ENCODE measurements around the gene ASCL4.
"Not testable (repeated sequence)": the region's sequence is repeated elsewhere in the genome, so short reads cannot be mapped to it uniquely, and the experiment has no call there.

The ASCL4 gene

GRCh38 chr12:107774349-107775029, at the start of gene ASCL4:
Gene ASCL4 (plus strand): TSS chr12:107774704. CDS start chr12:107775219, 515 bp downstream.
- no peak for DNase-seq (ENCODE audit: low spot score)

GRCh38 chr12:107727327-107727726, 47.2 kb upstream of the ASCL4 start:
- not testable (repeated sequence) for DNase-seq (ENCODE audit: low spot score)

- not testable (repeated sequence) for DNase-seq (ENCODE audit: low spot score)
Measured at GRCh38 chr12:107727742-107728141, 46.8 kb upstream of the ASCL4 start.

- DNase-seq (ENCODE audit: low spot score): no peak
Measured at GRCh38 chr12:107730618-107731341, 43.7 kb upstream of the ASCL4 start.

GRCh38 chr12:107731366-107731765, 43.1 kb upstream of the ASCL4 start:
- DNase-seq (ENCODE audit: low spot score): no peak

GRCh38 chr12:107732365-107732764, 42.1 kb upstream of the ASCL4 start:
- DNase-seq (ENCODE audit: low spot score): no peak

- DNase-seq (ENCODE audit: low spot score): no peak
Measured at GRCh38 chr12:107734139-107734538, 40.4 kb upstream of the ASCL4 start.

GRCh38 chr12:107735763-107736162, 38.7 kb upstream of the ASCL4 start:
- no peak for DNase-seq (ENCODE audit: low spot score)

- no peak for DNase-seq (ENCODE audit: low spot score)
Measured at GRCh38 chr12:107736914-107737313, 37.6 kb upstream of the ASCL4 start.

GRCh38 chr12:107748472-107748871, 26.0 kb upstream of the ASCL4 start:
- peak; percentile 63 for DNase-seq (ENCODE audit: low spot score)

- peak; percentile 49 for DNase-seq (ENCODE audit: low spot score)
Measured at GRCh38 chr12:107749083-107749482, 25.4 kb upstream of the ASCL4 start.

- DNase-seq (ENCODE audit: low spot score): peak; percentile 70
Measured at GRCh38 chr12:107759410-107759809, 15.1 kb upstream of the ASCL4 start.

GRCh38 chr12:107760207-107760808, 14.2 kb upstream of the ASCL4 start:
- DNase-seq (ENCODE audit: low spot score): peak; percentile 37

GRCh38 chr12:107760809-107761501, 13.5 kb upstream of the ASCL4 start, which contains the start of gene PRDM4:
Gene PRDM4 (minus strand): TSS chr12:107761137. CDS start chr12:107760515, 622 bp downstream.
- peak; percentile 100 for DNase-seq (ENCODE audit: low spot score)

- peak; percentile 16 for DNase-seq (ENCODE audit: low spot score)
Measured at GRCh38 chr12:107761502-107761904, 13.0 kb upstream of the ASCL4 start.

GRCh38 chr12:107762874-107763273, 11.6 kb upstream of the ASCL4 start:
- DNase-seq (ENCODE audit: low spot score): no peak

GRCh38 chr12:107764626-107765025, 9.9 kb upstream of the ASCL4 start:
- no peak for DNase-seq (ENCODE audit: low spot score)

GRCh38 chr12:107765316-107765715, 9.2 kb upstream of the ASCL4 start:
- no peak for DNase-seq (ENCODE audit: low spot score)

GRCh38 chr12:107767466-107767865, 7.0 kb upstream of the ASCL4 start:
- DNase-seq (ENCODE audit: low spot score): no peak

- peak; percentile 30 for DNase-seq (ENCODE audit: low spot score)
Measured at GRCh38 chr12:107775093-107775721, 703 bp downstream of the ASCL4 start.

GRCh38 chr12:107776171-107776570, 1.7 kb downstream of the ASCL4 start:
- DNase-seq (ENCODE audit: low spot score): no peak
